Adrenal gland (tissue), 5 donors: ENCODE results near the gene TCEAL6.
"Not testable (repeated sequence)": the region's sequence is repeated elsewhere in the genome, so short reads cannot be mapped to it uniquely, and the experiment has no call there.

ENCODE experiments used
- POLR2A ChIP-seq, 2 donors: fragments of 450-650 bp; IDR thresholded peaks; one replicate each; pipeline ENCODE4 v1.6.1; 2017; ENCODE audit warnings: antibody characterized with exemption in 2 of 2, mild to moderate bottlenecking in 2 of 2, moderate library complexity in 1 of 2
- TF ChIP-seq, protein P1 (sequence below), 6 experiments: fragments of 450-650 bp in 4 of 6; fragments of 200-600 bp in 2 of 6; sonication (generic) in 1 of 6; IDR thresholded peaks; 1 replicate in 5 of 6; 2 replicates in 1 of 6; pipeline versions ENCODE4 v1.5.1 to v1.8.0; 2016 to 2021; ENCODE audit warnings: antibody characterized with exemption in 6 of 6, mild to moderate bottlenecking in 2 of 6, moderate library complexity in 1 of 6
- donor health status: DM: no; HTN: no; CAD: no.

DNA sequence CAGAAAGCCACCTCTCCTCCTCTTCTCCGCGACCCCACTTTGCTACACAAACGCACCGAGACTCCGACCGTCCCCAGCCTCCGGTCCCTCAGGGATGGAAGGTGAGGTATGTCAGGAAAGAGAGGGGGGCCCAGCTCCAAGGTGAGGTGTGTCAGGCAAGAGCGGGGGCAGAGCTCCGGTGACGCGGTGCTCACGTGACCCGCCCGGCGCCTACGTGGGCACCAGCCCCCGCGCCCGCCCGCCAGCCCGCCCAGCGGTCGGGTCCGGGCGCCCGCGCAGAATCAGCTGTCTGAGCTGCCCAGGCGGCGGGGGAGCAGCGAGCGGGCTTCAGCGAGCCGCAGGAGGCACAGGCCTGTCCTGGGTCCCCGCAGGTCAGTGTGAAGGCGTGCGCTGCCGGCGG, 16.8 kb downstream of the TCEAL6 start, which contains the start of gene TCEAL2:
- TF ChIP-seq, protein P1, sequence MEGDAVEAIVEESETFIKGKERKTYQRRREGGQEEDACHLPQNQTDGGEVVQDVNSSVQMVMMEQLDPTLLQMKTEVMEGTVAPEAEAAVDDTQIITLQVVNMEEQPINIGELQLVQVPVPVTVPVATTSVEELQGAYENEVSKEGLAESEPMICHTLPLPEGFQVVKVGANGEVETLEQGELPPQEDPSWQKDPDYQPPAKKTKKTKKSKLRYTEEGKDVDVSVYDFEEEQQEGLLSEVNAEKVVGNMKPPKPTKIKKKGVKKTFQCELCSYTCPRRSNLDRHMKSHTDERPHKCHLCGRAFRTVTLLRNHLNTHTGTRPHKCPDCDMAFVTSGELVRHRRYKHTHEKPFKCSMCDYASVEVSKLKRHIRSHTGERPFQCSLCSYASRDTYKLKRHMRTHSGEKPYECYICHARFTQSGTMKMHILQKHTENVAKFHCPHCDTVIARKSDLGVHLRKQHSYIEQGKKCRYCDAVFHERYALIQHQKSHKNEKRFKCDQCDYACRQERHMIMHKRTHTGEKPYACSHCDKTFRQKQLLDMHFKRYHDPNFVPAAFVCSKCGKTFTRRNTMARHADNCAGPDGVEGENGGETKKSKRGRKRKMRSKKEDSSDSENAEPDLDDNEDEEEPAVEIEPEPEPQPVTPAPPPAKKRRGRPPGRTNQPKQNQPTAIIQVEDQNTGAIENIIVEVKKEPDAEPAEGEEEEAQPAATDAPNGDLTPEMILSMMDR (IDR thresholded peaks at IDR 0.05) = not testable (repeated sequence)
- not testable (repeated sequence) for TF ChIP-seq POLR2A (IDR thresholded peaks at IDR 0.05)
